Measurements from ENCODE around the gene TBX20.
"Not testable (repeated sequence)": the region's sequence is repeated elsewhere in the genome, so short reads cannot be mapped to it uniquely, and the experiment has no call there.

TBX20 gene

GRCh38 chr7:35255443-35256255, 1.7 kb upstream of the TBX20 start:
- no peak for DNase-seq (ENCODE audit: low read depth in 2 of 2, low spot score in 1 of 2)

GRCh38 chr7:35254496-35255442, 869 bp upstream of the TBX20 start:
- DNase-seq (ENCODE audit: low read depth in 2 of 2, low spot score in 1 of 2): no peak

GRCh38 chr7:35253460-35253709, 515 bp downstream of the TBX20 start:
- DNase-seq (ENCODE audit: low read depth in 2 of 2, low spot score in 1 of 2): no peak

- DNase-seq (ENCODE audit: low read depth in 2 of 2, low spot score in 1 of 2): no peak
These were observed 1.1 kb downstream of the TBX20 start for GRCh38 chr7:35252612-35253459.

GRCh38 chr7:35251606-35252310, 2.1 kb downstream of the TBX20 start:
- DNase-seq (ENCODE audit: low read depth in 2 of 2, low spot score in 1 of 2): no peak

GRCh38 chr7:35250941-35251340, 3.0 kb downstream of the TBX20 start:
- no peak for DNase-seq (ENCODE audit: low read depth in 2 of 2, low spot score in 1 of 2)

GRCh38 chr7:35250452-35250851, 3.4 kb downstream of the TBX20 start:
- no peak for DNase-seq (ENCODE audit: low read depth in 2 of 2, low spot score in 1 of 2)

- no peak for DNase-seq (ENCODE audit: low read depth in 2 of 2, low spot score in 1 of 2)
These were observed 4.4 kb downstream of the TBX20 start for GRCh38 chr7:35249537-35249907.

- DNase-seq (ENCODE audit: low read depth in 2 of 2, low spot score in 1 of 2): no peak
These were observed 5.0 kb downstream of the TBX20 start for GRCh38 chr7:35248576-35249536.

- DNase-seq (ENCODE audit: low read depth in 2 of 2, low spot score in 1 of 2): no peak
These were observed 7.1 kb downstream of the TBX20 start for GRCh38 chr7:35246819-35247218.

GRCh38 chr7:35241884-35242283, 12.0 kb downstream of the TBX20 start:
- no peak for DNase-seq (ENCODE audit: low read depth in 2 of 2, low spot score in 1 of 2)

GRCh38 chr7:35241436-35241835, 12.5 kb downstream of the TBX20 start:
- DNase-seq (ENCODE audit: low read depth in 2 of 2, low spot score in 1 of 2): no peak

GRCh38 chr7:35241008-35241407, 12.9 kb downstream of the TBX20 start:
- DNase-seq (ENCODE audit: low read depth in 2 of 2, low spot score in 1 of 2): not testable (repeated sequence)

- not testable (repeated sequence) for DNase-seq (ENCODE audit: low read depth in 2 of 2, low spot score in 1 of 2)
These were observed 15.4 kb downstream of the TBX20 start for GRCh38 chr7:35238456-35238855.

- no peak for DNase-seq (ENCODE audit: low read depth in 2 of 2, low spot score in 1 of 2)
These were observed 20.9 kb downstream of the TBX20 start for GRCh38 chr7:35232994-35233393.

GRCh38 chr7:35231221-35231620, 22.7 kb downstream of the TBX20 start:
- not testable (repeated sequence) for DNase-seq (ENCODE audit: low read depth in 2 of 2, low spot score in 1 of 2)

GRCh38 chr7:35229116-35229780, 24.7 kb downstream of the TBX20 start:
- DNase-seq (ENCODE audit: low read depth in 2 of 2, low spot score in 1 of 2): not testable (repeated sequence)

GRCh38 chr7:35228496-35229051, 25.3 kb downstream of the TBX20 start:
- DNase-seq (ENCODE audit: low read depth in 2 of 2, low spot score in 1 of 2): not testable (repeated sequence)

- not testable (repeated sequence) for DNase-seq (ENCODE audit: low read depth in 2 of 2, low spot score in 1 of 2)
These were observed 26.5 kb downstream of the TBX20 start for GRCh38 chr7:35227438-35227837.
